Kidney (tissue), 14 donors: ENCODE measurements around the gene EHD1. TPM values are rescaled to one million over a fixed set of nuclear protein-coding genes. Genes with fewer than 3 reads are reported as not detected.

Experiments
- DNase-seq, 5 donors: peaks; one replicate each; pipeline ENCODE4 v3.0.0-alpha.2; 2013 to 2020
- FAIRE-seq: peaks from 2 replicates; lab custom pipeline; 2012; peaks lifted over from hg19 to GRCh38; lab: Jason Lieb, UNC
- H3K27ac ChIP-seq, 2 donors: one replicate each; pipeline ENCODE4 v1.7.0; 2013; ENCODE audit warnings: low read depth in 2 of 2, low read length in 2 of 2, inconsistent platforms in 1 of 2
- H3K27me3 ChIP-seq: one replicate; pipeline ENCODE4 v1.7.1; 2013; ENCODE audit warnings: low read length, inconsistent platforms; ENCODE audit not compliant: control insufficient read depth, insufficient read depth
- H3K36me3 ChIP-seq, 3 donors: one replicate each; pipeline versions ENCODE4 v1.7.0 to v1.7.1; 2013; ENCODE audit warnings: low read length in 3 of 3, control low read depth in 1 of 3, inconsistent platforms in 1 of 3; ENCODE audit not compliant: insufficient read depth in 3 of 3, control insufficient read depth in 2 of 3
- H3K4me1 ChIP-seq, 3 donors: one replicate each; pipeline versions ENCODE4 v1.7.0 to v1.7.1; 2013; ENCODE audit warnings: low read length in 3 of 3, inconsistent platforms in 1 of 3, low read depth in 1 of 3; ENCODE audit not compliant: control insufficient read depth in 2 of 3, insufficient read depth in 2 of 3
- H3K4me3 ChIP-seq, 3 donors: one replicate each; pipeline versions ENCODE4 v1.7.0 to v1.8.1; 2013; ENCODE audit warnings: low read length in 3 of 3, control low read depth in 1 of 3, inconsistent platforms in 1 of 3
- H3K9ac ChIP-seq, 3 donors: one replicate each; pipeline versions ENCODE4 v1.7.0 to v1.7.1; 2013; ENCODE audit warnings: low read length in 3 of 3, control low read depth in 1 of 3, inconsistent platforms in 1 of 3
- H3K9me3 ChIP-seq, 3 donors: one replicate each; pipeline versions ENCODE4 v1.7.0 to v1.7.1; 2013; ENCODE audit warnings: low read length in 3 of 3, control low read depth in 1 of 3, inconsistent platforms in 1 of 3; ENCODE audit not compliant: control insufficient read depth in 2 of 3, insufficient read depth in 1 of 3
- intact Hi-C: fragments of 100-400 bp; cut with DNase I; formaldehyde crosslinking; loops from one replicate; pipeline ENCODE4 v1.11.1; 2022
- polyA plus RNA-seq: library from polyadenylated mRNA; stranded (reverse); fragments of 350-450 nt; fragmentation: Illumina TruSeq; extraction: RNeasy Lipid Tissue Mini Kit (QIAGEN cat#74804); gene quantifications from one replicate; pipeline ENCODE4 v1.2.3, GENCODE V29; 2014; ENCODE audit warnings: low read depth, low replicate concordance; ENCODE audit not compliant: insufficient read depth
- total RNA-seq: library from RNA; stranded (reverse); fragmentation: NEBNext Ultra II Directional; extraction: Animal tissue kit (Norgen Biotek cat#: 25700); gene quantifications from one replicate; pipeline ENCODE4 v1.2.1, GENCODE V29; 2021
- TF ChIP-seq, protein P1 (sequence below): IDR thresholded peaks from 3 replicates; pipeline ENCODE4 v1.5.1; 2012; ENCODE audit warnings: mild to moderate bottlenecking, moderate library complexity, borderline replicate concordance; ENCODE audit not compliant: insufficient read depth; ENCODE audit errors: extremely low read depth
- donor health status: control.
- donor health status: control.
- donor health status: control.
- donor health status: control.
- donor health status: control.
- donor health status: DM: yes; HTN: yes; CAD: no.
- donor health status: Normal renal cell carcinoma (clear cell type).

EHD1 gene
- total and polyA plus RNA-seq, 2 donors from 2014 or later, result 48.9 to 76.1 TPM

DNA sequence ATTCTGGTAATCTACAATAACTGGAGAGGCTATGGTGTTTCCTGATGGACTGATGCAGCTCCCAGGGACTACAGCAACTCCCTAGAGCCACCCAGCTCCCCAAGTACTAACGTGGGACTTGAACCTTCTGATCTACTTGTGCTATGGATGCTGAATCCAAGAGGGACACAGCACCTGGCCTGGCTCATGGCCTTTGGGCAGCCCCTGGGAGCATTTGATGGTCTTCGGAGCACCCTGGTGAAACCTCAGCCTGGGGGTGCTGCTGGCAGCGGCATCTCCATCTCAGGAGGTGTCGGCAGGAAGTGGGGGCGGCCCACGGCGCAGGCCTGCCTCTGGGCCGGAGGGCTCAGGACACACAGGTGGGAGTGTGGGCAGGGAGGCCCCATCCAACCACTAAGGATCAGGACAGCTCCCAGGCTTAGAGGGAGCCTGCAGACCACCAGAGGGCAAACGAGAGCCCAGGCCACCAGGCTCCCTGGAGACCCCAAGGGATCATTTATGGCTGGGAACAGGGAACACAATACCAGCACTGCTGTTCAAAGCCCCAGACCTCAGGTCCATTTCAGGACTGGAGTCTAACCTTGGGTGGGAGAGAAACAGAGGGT, 8.7 kb downstream of the EHD1 start:
- DNase-seq, result peak in 2 of 5 donors; percentile 49 to 60
- intact Hi-C loops, result no loop called here

DNA sequence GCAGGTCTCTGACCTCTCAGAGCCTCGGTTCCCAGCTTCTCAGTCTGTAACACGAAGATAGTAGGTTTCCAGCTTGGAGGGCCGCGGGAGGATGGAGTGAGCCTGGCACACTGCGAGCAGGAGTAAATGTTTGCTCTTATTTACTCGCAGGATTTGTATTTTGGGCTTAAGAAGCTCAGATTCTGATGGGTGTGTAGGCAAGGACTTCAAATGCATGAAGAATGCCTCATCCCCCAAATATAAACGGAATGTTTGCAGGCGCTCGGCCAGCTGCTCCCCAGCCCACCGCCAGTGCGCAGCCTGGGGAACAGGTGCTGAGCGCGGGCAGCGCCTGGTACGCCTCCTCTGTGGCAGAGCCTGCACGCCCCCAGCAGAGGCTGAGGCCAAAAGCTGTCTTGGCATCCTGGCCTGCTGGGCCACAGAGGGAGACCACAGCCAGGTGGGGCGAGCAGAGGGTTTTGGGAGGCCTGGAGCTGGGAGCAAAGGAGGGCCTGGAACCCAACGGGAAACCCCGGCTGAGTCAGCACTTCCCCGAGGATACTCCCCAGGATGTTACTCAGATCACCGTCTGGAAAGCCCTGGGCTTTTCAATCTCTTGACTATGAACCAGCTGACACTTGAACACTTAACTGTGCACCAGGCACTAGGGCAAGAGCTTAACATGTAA, 9.4 kb downstream of the EHD1 start:
- TF ChIP-seq, protein P1, sequence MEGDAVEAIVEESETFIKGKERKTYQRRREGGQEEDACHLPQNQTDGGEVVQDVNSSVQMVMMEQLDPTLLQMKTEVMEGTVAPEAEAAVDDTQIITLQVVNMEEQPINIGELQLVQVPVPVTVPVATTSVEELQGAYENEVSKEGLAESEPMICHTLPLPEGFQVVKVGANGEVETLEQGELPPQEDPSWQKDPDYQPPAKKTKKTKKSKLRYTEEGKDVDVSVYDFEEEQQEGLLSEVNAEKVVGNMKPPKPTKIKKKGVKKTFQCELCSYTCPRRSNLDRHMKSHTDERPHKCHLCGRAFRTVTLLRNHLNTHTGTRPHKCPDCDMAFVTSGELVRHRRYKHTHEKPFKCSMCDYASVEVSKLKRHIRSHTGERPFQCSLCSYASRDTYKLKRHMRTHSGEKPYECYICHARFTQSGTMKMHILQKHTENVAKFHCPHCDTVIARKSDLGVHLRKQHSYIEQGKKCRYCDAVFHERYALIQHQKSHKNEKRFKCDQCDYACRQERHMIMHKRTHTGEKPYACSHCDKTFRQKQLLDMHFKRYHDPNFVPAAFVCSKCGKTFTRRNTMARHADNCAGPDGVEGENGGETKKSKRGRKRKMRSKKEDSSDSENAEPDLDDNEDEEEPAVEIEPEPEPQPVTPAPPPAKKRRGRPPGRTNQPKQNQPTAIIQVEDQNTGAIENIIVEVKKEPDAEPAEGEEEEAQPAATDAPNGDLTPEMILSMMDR, result no peak
- DNase-seq (no peak), FAIRE-seq (no peak)
- Histone ChIP-seq H3K4me1 (peaks cover 0 to 49% (median 40%) of the 10 kb centered on the region in 3 donors), H3K27ac (peak overlapping the region; percentile 52 to 77), H3K9me3 (no peaks in the 10 kb centered on the region), H3K4me3 (no peak overlapping the region), H3K9ac (no peak overlapping the region), H3K36me3 (peaks cover 0 to 10% (median 4%) of the 10 kb centered on the region in 3 donors), H3K27me3 (no peaks in the 10 kb centered on the region)
- intact Hi-C loops, result no loop called here

More for the DNA sequence above, 8.7 kb downstream of the EHD1 start:
- TF ChIP-seq, protein P1, result peak; percentile 10
- Histone ChIP-seq H3K9ac (peak overlapping the region in 1 of 3 donors; percentile 46), H3K9me3 (no peaks in the 10 kb centered on the region), H3K36me3 (peaks cover 0 to 10% (median 4%) of the 10 kb centered on the region in 3 donors), H3K4me3 (no peak overlapping the region), H3K27ac (peak overlapping the region; percentile 76 to 77), H3K27me3 (no peaks in the 10 kb centered on the region), H3K4me1 (peaks cover 0 to 49% (median 43%) of the 10 kb centered on the region in 3 donors)
- FAIRE-seq, result no peak

DNA sequence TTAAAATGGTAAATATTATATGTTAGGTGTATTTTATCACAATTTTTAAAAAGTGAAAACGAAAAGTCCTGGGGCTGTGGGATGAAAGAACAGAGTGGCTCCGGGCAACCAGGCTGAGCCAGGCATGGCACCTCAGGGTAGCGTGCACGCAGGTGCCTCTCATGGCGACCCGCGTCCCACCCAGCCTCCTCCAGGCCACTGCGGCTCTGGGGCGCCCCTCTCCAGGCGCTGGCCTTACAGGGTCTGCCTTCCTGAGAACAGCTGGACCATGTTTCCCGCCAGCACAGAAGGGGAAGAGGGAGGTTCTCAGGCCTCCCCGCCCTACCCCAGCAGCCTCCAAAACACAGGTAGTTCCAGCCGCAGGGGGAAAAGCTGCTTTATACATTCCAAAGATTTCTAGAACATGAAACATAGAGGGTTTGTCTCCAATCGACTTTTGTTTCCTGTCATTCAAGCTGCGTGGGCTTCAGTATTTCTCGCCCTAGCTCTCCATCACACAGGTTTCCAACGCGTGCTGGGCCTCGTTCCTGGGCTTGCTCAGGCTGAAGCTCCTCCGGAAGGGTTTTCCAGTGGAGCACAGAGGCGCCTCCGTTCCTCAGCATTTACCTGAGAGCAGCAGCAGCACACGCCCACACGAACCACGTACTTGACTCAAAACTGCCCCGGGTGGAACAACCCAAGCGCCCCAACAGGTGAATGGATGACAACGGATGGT, 10.5 kb downstream of the EHD1 start:
- Histone ChIP-seq H3K9ac (no peak overlapping the region), H3K27me3 (no peaks in the 10 kb centered on the region), H3K4me3 (no peak overlapping the region), H3K27ac (no peak overlapping the region), H3K4me1 (peaks cover 0 to 55% (median 45%) of the 10 kb centered on the region in 3 donors), H3K36me3 (peaks cover 0 to 5% (median 2%) of the 10 kb centered on the region in 3 donors), H3K9me3 (no peaks in the 10 kb centered on the region)
- TF ChIP-seq, protein P1, result no peak
- DNase-seq (no peak), FAIRE-seq (no peak)
- intact Hi-C loops, result no loop called here
